Stimulated activated CD4-positive, alpha-beta T cell treated with anti-CD3 and anti-CD28 coated beads, Interleukin-1b, Interleukin-23, amount 100 ng/mL, for 4 hours (primary cell): ENCODE results near the gene LRRC57.

ENCODE experiments used
- DNase-seq, 2 donors: peaks; one replicate each; pipeline ENCODE4 v3.0.0-alpha.2; 2020; ENCODE audit warnings: low read depth in 2 of 2

Gene LRRC57

GRCh38 chr15:42549741-42550392 lies 1.3 kb upstream of the LRRC57 start:
- no peak for DNase-seq

GRCh38 chr15:42549032-42549491 lies 469 bp upstream of the LRRC57 start:
- DNase-seq: no peak

GRCh38 chr15:42547918-42548248 lies 710 bp downstream of the LRRC57 start:
- no peak for DNase-seq

- no peak for DNase-seq
Observed at GRCh38 chr15:42544853-42545629, 3.6 kb downstream of the LRRC57 start.

GRCh38 chr15:42533246-42533645 lies 15.3 kb downstream of the LRRC57 start:
- DNase-seq: no peak

- DNase-seq: no peak
Observed at GRCh38 chr15:42528970-42529369, 19.6 kb downstream of the LRRC57 start.

GRCh38 chr15:42523331-42523730 lies 25.3 kb downstream of the LRRC57 start:
- no peak for DNase-seq

- no peak for DNase-seq
Observed at GRCh38 chr15:42511007-42511391, 37.6 kb downstream of the LRRC57 start.

- DNase-seq: no peak
Observed at GRCh38 chr15:42510258-42511006, 38.2 kb downstream of the LRRC57 start.

GRCh38 chr15:42508263-42508690 lies 40.3 kb downstream of the LRRC57 start:
- DNase-seq: no peak

- DNase-seq: no peak
Observed at GRCh38 chr15:42507514-42507913, 41.1 kb downstream of the LRRC57 start.

GRCh38 chr15:42504631-42505030 lies 44.0 kb downstream of the LRRC57 start:
- no peak for DNase-seq

- DNase-seq: no peak
Observed at GRCh38 chr15:42503825-42504224, 44.8 kb downstream of the LRRC57 start.

- no peak for DNase-seq
Observed at GRCh38 chr15:42502477-42502876, 46.1 kb downstream of the LRRC57 start.

GRCh38 chr15:42499858-42500609 lies 48.6 kb downstream of the LRRC57 start:
- no peak for DNase-seq

GRCh38 chr15:42498212-42499068 lies 50.2 kb downstream of the LRRC57 start:
- no peak for DNase-seq

GRCh38 chr15:42495361-42496212 lies 53.0 kb downstream of the LRRC57 start, which contains the start of gene SNAP23:
SNAP23 (plus strand) TSS chr15:42495634; CDS start chr15:42511847, 16,213 bp downstream.
- peak; percentile 58 to 70 for DNase-seq

- DNase-seq: no peak
Observed at GRCh38 chr15:42494998-42495360, 53.6 kb downstream of the LRRC57 start.

GRCh38 chr15:42493679-42494078 lies 54.9 kb downstream of the LRRC57 start:
- DNase-seq: no peak
